ENCODE measurements around the gene DOCK8.

- TF ChIP-seq, protein P1, sequence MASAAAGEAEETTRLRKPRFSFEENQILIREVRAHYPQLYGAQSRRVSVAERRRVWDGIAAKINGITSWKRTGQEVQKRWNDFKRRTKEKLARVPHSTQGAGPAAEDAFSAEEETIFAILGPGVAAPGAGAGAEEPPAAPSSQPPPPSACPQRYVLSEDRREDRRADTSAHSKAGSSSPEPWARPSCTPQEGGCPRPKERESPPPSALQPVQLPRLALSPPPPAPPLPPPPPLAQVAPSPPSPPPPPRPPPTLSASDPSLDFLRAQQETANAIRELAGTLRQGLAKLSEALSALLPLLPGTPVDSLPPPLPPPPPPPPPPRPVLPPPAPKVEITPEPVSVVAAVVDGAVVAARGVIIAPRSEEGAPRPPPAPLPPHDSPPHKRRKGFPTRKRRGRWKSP (CRISPR knock-in tag; IDR thresholded peaks at IDR 0.05) = no peak
- TF ChIP-seq RARA (CRISPR knock-in tag; IDR thresholded peaks at IDR 0.05) (no peak), RBM39 (IDR thresholded peaks at IDR 0.05; ENCODE audit: low read depth, low read length, poor library complexity, severe bottlenecking) (no peak), SIN3A (IDR thresholded peaks at IDR 0.05; ENCODE audit: borderline replicate concordance, low read depth, low read length) (no peak)
Observed at GRCh38 chr9:351916-352315, 137.3 kb downstream of the DOCK8 start.
